Activated naive CD4-positive, alpha-beta T cell treated with anti-CD3 and anti-CD28 coated beads, Interleukin-2, amount 10 ng/mL, durations not matched to agents 7 days and 5 days (primary cell): ENCODE data around the gene TSHZ3.

ENCODE experiments used
- CTCF ChIA-PET: fragments of 350-600 bp; sonication (Branson Sonifier 250); formaldehyde crosslinking; loops from one replicate; lab custom pipeline; 2021; ENCODE audit warnings: antibody characterized with exemption; lab: Charles Lee
- DNase-seq: peaks from one replicate; pipeline ENCODE4 v3.0.0-alpha.2; 2020
- H3K27ac Mint-ChIP-seq: one replicate; pipeline ENCODE4 v1.8.0; 2021; ENCODE audit warnings: mild to moderate bottlenecking, moderate library complexity, mixed read lengths
- H3K27me3 Mint-ChIP-seq: one replicate; pipeline ENCODE4 v1.8.0; 2021; ENCODE audit warnings: mild to moderate bottlenecking, mixed read lengths
- H3K36me3 Mint-ChIP-seq: one replicate; pipeline ENCODE4 v1.8.0; 2021; ENCODE audit warnings: mixed read lengths
- H3K4me1 Mint-ChIP-seq: one replicate; pipeline ENCODE4 v1.8.0; 2021; ENCODE audit warnings: mixed read lengths
- H3K4me3 Mint-ChIP-seq: one replicate; pipeline ENCODE4 v1.8.0; 2021; ENCODE audit warnings: mild to moderate bottlenecking, moderate library complexity, mixed read lengths
- H3K9me3 Mint-ChIP-seq: one replicate; pipeline ENCODE4 v1.8.0; 2021; ENCODE audit warnings: mixed read lengths

Gene TSHZ3

DNA sequence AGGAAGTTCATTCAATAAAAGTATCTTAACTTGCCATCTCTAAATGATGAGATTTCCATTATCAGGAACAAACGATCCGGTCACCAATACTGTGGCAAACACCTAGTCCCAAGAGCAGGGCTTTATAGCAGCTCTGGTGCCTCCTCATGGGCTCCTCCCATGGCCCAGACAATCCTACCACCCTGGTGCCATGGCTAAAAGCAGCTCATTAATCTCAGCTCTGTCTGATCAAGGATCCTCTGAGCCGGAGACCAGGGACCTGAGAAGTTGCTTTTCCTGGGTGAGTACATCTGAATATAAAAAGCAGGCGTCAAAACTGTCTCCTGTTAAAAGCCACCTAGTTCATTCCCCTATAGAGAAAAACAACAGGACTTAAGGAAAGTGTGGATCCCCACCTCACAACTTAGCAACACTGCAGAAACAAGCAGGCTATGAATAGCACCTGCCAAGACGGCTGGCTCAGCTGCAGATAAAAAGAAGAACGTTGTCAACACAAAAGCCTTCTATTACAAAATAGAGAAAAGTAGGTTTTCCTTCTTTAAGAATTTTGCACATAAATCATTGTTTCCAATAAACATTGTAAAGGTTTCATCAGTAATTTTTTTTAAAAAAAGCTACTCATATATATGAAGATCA, 30.3 kb downstream of the TSHZ3 start:
- Mint-ChIP-seq H3K4me3 (no peak overlapping the region), H3K36me3 (no peaks in the 10 kb centered on the region), H3K4me1 (no peaks in the 10 kb centered on the region), H3K9me3 (no peaks in the 10 kb centered on the region), H3K27me3 (peaks cover 8% of the 10 kb centered on the region), H3K27ac (no peak overlapping the region)
- CTCF ChIA-PET = no interaction called here
- no peak for DNase-seq

DNA sequence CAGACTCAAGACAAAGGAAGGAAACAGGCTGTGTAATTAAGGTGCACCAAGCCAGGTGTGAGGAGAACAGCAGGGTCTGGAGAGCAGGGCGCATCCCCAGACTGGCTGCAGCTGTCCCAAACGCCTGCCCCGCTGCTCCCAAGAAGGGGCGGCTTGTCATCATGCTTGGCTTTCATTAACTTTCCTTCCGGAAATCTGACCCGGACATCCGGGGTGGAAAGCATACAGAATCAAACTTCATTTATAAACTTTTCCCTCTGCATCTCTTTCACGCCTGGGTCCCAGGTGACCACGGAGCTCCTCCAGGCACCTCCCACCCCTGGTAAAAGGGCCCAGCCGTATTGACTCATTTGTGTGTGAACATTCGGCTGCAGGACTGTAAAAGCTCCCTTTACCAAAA, 31.7 kb downstream of the TSHZ3 start:
- Mint-ChIP-seq H3K4me1 (no peaks in the 10 kb centered on the region), H3K9me3 (no peaks in the 10 kb centered on the region), H3K36me3 (no peaks in the 10 kb centered on the region), H3K4me3 (no peak overlapping the region), H3K27me3 (peaks cover 8% of the 10 kb centered on the region), H3K27ac (no peak overlapping the region)
- no peak for DNase-seq
- CTCF ChIA-PET = no interaction called here

DNA sequence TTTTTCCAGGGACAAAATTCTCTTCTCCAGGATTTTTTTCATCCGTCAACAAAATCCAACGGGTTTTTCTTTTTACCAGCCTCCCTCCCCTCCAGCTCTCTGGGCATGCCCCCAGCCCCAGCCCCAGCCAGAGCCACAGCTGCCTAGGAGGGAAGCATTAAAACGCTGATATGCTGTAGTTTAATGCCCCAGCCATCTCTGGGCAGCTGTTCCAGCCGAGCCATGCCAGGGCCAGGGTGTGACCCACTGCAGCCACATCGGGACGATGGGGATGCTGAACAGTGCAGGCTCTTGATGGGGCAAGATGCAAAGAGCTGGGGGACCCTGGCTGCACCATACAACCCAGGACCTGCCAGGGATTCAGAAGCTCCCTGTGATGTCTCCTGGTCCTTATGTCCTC, 32.1 kb downstream of the TSHZ3 start:
- Mint-ChIP-seq H3K27me3 (peaks cover 8% of the 10 kb centered on the region), H3K9me3 (no peaks in the 10 kb centered on the region), H3K36me3 (no peaks in the 10 kb centered on the region), H3K4me3 (no peak overlapping the region), H3K4me1 (no peaks in the 10 kb centered on the region), H3K27ac (no peak overlapping the region)
- DNase-seq = no peak
- CTCF ChIA-PET = no interaction called here

DNA sequence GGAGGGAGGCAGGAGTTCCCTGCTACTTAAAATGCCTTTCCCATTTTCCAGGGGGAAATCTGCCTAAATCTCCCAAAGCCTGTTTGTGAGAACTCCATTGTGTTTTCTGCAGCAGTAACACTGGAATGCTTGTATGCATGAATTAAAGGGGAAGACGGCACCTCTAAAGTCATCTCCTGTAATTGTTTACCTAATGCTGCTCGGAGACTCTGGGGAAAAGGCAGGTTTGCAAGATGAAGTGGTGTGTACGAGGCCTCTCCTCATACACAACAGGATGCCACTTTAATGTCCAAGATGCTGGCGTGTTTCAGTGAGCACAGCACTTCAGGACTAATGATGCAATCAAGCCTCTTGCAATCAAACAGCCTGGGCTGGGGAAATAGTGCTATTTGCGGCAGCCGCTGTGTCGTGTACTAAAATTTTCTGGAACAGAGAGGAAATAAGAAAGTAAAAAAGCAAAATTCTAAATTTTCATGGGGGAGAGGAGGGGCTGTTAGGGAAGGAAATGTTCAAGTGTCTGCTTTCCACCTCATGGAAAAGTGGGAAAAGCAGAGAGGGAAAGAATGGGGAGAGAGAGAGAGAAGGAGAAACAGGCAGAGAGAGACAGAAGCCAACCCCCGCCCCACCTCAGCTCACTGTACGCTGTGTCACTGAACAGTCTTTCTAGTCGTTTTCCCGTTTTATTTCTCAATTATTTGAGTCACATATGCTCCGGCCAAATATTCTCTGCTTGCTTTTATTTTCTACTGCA, 32.9 kb downstream of the TSHZ3 start:
- H3K27ac Mint-ChIP-seq = no peak overlapping the region
- no peaks in the 10 kb centered on the region for H3K9me3 Mint-ChIP-seq
- CTCF ChIA-PET = no interaction called here

DNA sequence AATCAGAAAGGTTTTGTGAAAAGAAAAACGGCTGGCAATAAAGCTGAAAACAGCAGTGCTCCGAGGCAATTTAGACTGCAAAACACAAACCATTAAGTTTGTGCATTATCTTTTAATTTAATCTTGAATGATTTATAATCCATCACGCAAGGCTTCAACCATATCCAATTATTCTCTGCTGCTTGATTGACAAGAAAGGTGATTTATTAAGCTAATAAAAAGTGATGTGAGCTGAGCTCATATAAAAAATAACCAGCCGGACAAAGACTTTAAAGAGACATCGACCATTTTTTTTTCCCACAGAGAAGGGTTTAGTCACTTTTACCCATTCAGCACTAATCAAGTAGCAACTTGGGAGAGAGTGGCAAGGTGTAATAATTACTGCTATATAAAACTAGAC, 33.6 kb downstream of the TSHZ3 start:
- Mint-ChIP-seq H3K9me3 (no peaks in the 10 kb centered on the region), H3K27me3 (peaks cover 10% of the 10 kb centered on the region), H3K27ac (no peak overlapping the region), H3K4me3 (no peak overlapping the region), H3K36me3 (no peaks in the 10 kb centered on the region), H3K4me1 (no peaks in the 10 kb centered on the region)
- no peak for DNase-seq
- CTCF ChIA-PET = no interaction called here

More for the DNA sequence above, 32.9 kb downstream of the TSHZ3 start:
- no peak overlapping the region for H3K4me3 Mint-ChIP-seq
- H3K27me3 Mint-ChIP-seq = peaks cover 8% of the 10 kb centered on the region
- H3K36me3 Mint-ChIP-seq = no peaks in the 10 kb centered on the region
- H3K4me1 Mint-ChIP-seq = no peaks in the 10 kb centered on the region
- no peak for DNase-seq

DNA sequence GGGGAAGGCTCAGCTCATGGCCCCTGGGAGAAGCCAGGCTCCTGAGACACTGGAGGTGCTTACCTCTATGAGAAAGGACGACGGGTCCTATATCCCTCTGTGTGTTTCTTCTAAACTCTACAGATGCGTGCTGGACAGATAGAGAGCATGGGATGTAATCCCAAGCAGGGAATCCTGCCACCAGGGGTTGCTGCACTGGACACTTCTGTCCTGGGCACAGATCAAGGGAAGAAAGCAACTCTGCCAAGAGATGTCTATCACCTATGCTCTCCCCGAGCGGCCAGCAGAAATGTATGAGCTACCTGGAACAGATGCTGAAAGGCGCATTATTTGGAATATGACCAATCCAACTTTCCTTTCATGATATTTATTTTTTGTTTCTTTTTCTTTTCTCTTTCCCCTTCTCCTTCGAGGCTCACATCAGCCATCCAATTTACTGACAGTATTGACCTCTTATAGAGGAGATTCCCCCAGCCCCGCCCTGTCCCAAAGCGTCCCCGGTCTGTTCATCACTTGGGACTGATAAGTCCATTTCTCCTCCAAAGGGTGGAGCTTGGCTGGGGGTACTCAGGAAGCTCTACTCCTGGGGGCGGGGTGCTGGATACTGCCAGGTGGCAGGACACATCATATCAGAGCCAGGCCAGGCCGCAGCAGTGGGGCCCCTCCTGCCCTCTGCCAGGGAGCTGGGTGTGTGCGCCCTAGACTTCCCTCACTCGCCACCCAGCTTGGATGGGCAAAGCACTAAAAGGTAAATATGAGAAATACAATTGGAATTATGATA, 34.2 kb downstream of the TSHZ3 start:
- Mint-ChIP-seq H3K27ac (no peak overlapping the region), H3K36me3 (no peaks in the 10 kb centered on the region), H3K4me3 (no peak overlapping the region), H3K27me3 (peaks cover 10% of the 10 kb centered on the region), H3K9me3 (no peaks in the 10 kb centered on the region), H3K4me1 (no peaks in the 10 kb centered on the region)
- DNase-seq = no peak
- CTCF ChIA-PET = no interaction called here

DNA sequence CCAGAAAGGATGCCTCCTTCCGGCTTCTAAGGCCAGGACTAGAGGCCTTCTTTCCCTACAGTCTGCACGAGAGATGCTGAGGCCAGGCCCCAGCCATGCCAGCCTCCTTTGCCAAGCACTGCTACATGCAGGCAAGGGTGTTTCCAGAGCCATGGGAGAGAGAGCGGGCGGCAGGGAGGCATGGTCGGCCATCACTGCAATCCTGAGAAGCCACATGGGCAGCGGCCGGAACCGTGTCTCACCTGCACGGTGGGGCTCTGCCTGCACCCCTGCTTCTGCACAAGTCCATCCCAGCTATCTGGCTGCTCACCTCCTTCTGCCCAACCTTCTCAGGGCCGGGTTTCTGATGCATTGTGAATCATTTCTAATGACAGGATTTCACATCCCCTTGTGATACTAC, 35.1 kb downstream of the TSHZ3 start:
- H3K36me3 Mint-ChIP-seq = no peaks in the 10 kb centered on the region
- DNase-seq = no peak
- H3K4me3 Mint-ChIP-seq = no peak overlapping the region
- H3K27me3 Mint-ChIP-seq = peaks cover 10% of the 10 kb centered on the region
- no peak overlapping the region for H3K27ac Mint-ChIP-seq
- no peaks in the 10 kb centered on the region for H3K4me1 Mint-ChIP-seq
- no peaks in the 10 kb centered on the region for H3K9me3 Mint-ChIP-seq
- CTCF ChIA-PET = no interaction called here

DNA sequence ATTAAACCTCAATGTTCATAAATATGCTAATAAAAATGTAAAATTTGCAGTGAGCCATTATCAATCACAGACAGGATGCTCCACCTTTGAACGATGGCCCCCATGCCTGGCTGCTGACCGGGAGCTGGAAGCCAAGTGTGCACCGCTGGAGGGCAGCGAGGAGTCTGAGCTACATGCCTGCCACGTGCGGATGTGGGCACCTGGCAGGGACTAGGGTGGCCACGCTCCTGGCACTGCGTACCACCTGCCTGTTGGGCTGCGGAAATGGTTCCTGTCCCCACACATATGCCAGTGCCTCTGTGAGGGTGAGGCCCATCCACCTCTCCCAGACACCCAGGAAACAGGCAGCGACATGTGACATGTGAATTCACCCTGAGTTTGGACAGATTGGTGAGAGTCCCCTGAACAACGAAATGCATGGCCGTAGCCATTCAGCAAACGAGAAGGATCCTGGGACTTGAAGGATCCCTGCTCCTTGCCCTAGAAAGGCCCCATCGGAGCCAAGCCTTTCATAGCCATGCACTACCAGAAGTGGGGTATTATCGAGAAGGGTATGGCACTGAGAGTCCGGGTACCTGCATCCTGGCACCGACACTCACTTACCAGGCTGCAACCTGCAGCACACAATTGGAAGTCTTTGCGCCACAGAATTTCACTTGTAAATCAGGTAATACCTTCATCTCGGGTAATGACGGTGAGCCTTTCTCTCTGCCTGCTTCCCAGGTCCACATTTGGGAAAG, 35.8 kb downstream of the TSHZ3 start:
- Mint-ChIP-seq H3K27me3 (peaks cover 7% of the 10 kb centered on the region), H3K4me3 (no peak overlapping the region), H3K27ac (no peak overlapping the region), H3K4me1 (no peaks in the 10 kb centered on the region), H3K9me3 (no peaks in the 10 kb centered on the region), H3K36me3 (no peaks in the 10 kb centered on the region)
- CTCF ChIA-PET = no interaction called here
- DNase-seq = no peak

DNA sequence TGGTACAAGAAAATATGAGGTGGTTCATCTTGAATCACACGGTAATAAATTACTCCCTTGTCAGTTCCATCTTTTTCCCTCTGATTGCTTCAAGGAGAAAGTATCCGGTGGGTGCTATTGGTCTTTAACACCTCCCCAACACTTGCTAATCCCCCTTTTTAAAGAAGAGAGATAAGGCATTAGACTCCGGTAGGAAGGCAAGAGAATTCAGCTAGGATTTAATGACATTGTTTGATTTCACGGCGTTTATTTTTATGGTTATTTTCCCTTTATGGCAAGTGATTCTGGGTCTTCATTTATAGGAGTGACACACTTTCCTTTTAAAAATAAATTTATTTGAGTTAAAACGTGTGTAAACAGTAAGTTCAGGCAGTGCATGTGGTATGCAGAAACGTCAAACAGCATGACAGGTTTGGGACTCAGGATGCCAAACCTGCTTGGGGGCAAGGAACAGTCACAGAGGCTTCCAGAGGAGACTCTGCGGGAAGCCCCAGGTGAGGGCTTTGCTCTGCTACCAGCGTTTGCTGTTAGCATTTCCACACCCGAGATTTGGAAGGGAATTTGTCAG, 36.5 kb downstream of the TSHZ3 start:
- CTCF ChIA-PET = no interaction called here
- Mint-ChIP-seq H3K36me3 (no peaks in the 10 kb centered on the region), H3K27ac (no peak overlapping the region), H3K9me3 (no peaks in the 10 kb centered on the region), H3K4me1 (no peaks in the 10 kb centered on the region), H3K27me3 (peaks cover 6% of the 10 kb centered on the region), H3K4me3 (no peak overlapping the region)
- no peak for DNase-seq

DNA sequence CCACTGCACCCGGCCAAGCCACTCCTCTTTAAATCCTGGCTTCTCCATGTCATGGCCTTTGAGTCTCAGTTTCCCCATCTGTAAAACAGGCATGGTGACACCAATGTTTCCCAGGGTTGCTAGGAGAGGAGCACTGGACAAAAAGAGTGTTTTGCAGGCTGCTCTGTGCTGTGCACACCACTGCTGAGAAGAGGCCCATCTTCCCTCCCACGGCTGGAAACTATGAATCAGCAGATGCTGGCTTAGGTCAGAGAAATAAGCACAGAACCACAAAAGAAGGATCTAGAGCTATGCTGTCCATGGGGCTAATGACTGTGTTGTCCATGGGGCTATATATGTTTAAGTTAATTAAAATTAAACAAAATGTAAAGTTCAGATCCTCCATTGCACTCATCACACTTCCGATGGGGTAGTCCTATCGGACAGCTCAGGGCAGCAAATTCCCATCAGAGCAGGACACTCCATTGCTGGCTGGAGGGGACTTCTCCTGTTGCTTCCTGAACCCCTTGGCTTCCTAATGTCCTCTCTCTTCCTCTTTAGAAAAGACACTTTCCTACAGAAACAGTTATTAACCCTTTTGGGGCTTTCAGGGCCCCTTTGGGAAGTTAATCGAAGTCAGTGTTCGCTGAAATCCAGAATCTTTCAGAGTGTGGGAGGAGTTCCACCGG, 37.1 kb downstream of the TSHZ3 start:
- Mint-ChIP-seq H3K9me3 (no peaks in the 10 kb centered on the region), H3K27me3 (peaks cover 3% of the 10 kb centered on the region), H3K4me3 (no peak overlapping the region), H3K4me1 (no peaks in the 10 kb centered on the region), H3K27ac (no peak overlapping the region), H3K36me3 (no peaks in the 10 kb centered on the region)
- no peak for DNase-seq
- CTCF ChIA-PET = no interaction called here

DNA sequence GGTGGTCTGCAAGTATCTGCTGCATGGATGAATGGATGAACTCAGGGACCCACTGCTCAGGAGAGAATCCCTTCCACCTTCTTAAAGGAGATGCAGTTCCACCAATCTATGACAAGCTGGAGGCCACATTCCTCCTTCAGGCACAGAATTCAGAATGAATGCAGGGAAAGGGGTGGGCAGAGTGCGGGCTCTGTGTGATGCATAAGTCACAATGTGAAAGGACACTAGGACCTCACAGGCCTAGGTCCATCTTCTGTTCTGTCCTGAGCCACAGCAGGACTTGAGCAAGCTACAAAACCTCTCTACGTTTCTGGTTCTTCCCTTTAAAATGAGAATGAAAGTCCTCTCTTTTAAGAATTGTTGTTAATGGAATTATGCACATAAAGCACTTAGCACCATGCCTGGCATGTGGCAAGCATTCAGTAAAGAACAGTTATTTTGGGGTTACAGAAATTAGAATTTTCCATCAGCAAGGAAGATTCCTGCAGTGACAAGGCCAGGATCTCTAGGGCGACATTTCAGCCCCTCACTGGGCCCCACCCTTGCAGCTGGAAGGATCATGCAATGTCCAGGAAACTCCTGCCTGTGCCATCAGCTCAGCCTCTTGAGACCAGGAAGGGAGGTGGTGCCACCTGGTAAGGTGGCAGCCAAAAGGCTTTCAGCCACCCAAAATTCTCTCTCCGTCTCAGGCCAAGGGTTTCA, 38.7 kb downstream of the TSHZ3 start:
- Mint-ChIP-seq H3K4me1 (no peaks in the 10 kb centered on the region), H3K36me3 (no peaks in the 10 kb centered on the region), H3K4me3 (no peak overlapping the region), H3K27ac (no peak overlapping the region), H3K9me3 (no peaks in the 10 kb centered on the region), H3K27me3 (peaks cover 3% of the 10 kb centered on the region)
- CTCF ChIA-PET = no interaction called here
- DNase-seq = no peak

DNA sequence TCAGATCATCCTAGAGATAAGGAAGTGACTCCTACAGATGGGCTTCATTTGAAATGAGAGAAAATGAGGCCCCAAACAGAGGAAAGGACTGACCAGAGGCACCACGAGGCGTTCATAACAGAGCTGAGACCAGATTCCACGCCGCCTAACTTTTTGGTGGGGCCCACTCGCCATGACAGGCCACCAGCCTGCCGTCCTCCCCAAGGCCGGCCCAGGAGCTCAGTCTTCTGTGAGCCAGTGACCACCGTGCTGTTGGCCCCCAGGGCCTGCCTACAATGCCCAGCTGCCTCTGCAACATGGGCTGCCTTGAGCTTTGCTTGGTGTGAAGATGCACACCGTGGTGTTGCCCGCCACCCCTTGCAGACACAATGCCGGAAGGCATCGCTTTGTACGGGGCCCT, 40.5 kb downstream of the TSHZ3 start:
- no peak overlapping the region for H3K27ac Mint-ChIP-seq
- CTCF ChIA-PET = no interaction called here
- H3K9me3 Mint-ChIP-seq = no peaks in the 10 kb centered on the region
- no peak for DNase-seq
- H3K4me3 Mint-ChIP-seq = no peak overlapping the region
- H3K27me3 Mint-ChIP-seq = peaks cover 8% of the 10 kb centered on the region
- H3K36me3 Mint-ChIP-seq = no peaks in the 10 kb centered on the region
- H3K4me1 Mint-ChIP-seq = no peaks in the 10 kb centered on the region

DNA sequence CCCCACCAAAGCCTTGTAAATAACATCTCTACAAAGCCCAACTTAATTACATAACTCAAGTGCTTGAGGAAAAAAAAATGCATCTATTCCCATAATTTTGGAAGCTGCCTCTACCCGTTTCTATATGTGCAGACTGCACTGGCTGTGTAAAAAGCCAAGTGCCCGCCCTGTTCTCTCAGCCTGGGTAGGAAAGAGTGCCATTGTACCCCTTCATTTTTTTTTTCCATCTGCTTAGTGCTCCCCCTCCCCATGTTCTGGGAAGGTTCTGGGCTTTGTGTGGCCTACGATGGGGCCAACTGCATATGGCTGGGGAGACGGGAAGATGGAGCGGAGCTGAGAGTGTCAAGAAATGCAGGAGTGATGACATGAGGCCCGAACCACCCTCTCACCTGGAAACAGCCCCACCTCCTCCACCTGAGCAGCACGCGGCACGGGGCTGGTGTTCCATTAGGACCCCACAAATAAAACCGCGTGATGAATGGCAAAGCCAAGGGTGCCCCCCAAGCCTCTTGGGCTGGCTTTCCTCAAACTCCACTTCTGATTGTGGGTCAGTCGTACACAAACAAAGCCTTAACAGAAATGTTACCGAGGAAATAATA, 42.1 kb downstream of the TSHZ3 start:
- Mint-ChIP-seq H3K4me3 (no peak overlapping the region), H3K27me3 (peaks cover 8% of the 10 kb centered on the region), H3K9me3 (no peaks in the 10 kb centered on the region), H3K27ac (no peak overlapping the region), H3K4me1 (no peaks in the 10 kb centered on the region), H3K36me3 (no peaks in the 10 kb centered on the region)
- CTCF ChIA-PET = no interaction called here
- no peak for DNase-seq
